Activated CD4-positive, alpha-beta memory T cell treated with anti-CD3 and anti-CD28 coated beads for 36 hours (primary cell): ENCODE results near the gene GLTP. TPM values are rescaled to one million over a fixed set of nuclear protein-coding genes. Genes with fewer than 3 reads are reported as not detected.

Experiments used
- CTCF ChIA-PET: fragments of 350-600 bp; sonication (Branson Sonifier 250); formaldehyde crosslinking; loops from one replicate; lab custom pipeline; 2021; ENCODE audit warnings: antibody characterized with exemption, inconsistent platforms; lab: Charles Lee
- POLR2A ChIA-PET: fragments of 350-600 bp; sonication (Branson Sonifier 250); formaldehyde crosslinking; loops from one replicate; lab custom pipeline; 2021; ENCODE audit warnings: antibody characterized with exemption; lab: Charles Lee
- DNase-seq: peaks from one replicate; pipeline ENCODE4 v3.0.0-alpha.2; 2020
- H3K27ac Mint-ChIP-seq: one replicate; pipeline ENCODE4 v1.8.0; 2021; ENCODE audit warnings: mixed read lengths
- H3K27me3 Mint-ChIP-seq: one replicate; pipeline ENCODE4 v1.8.0; 2021; ENCODE audit warnings: mixed read lengths
- H3K36me3 Mint-ChIP-seq: one replicate; pipeline ENCODE4 v1.8.0; 2021; ENCODE audit warnings: mixed read lengths
- H3K4me1 Mint-ChIP-seq: one replicate; pipeline ENCODE4 v1.8.0; 2021; ENCODE audit warnings: low read depth, mixed read lengths
- H3K4me3 Mint-ChIP-seq: one replicate; pipeline ENCODE4 v1.8.0; 2021; ENCODE audit warnings: mild to moderate bottlenecking, mixed read lengths
- H3K9me3 Mint-ChIP-seq: one replicate; pipeline ENCODE4 v1.8.0; 2021; ENCODE audit warnings: mixed read lengths
- intact Hi-C: fragments of 100-400 bp; cut with micrococcal nuclease; formaldehyde crosslinking; loops from one replicate; pipeline ENCODE4 v1.15.1; 2023
- total RNA-seq, 2 experiments: library from RNA; stranded (reverse); gene quantifications; one replicate each; pipeline ENCODE4 v1.2.3, GENCODE V29; 2021

The GLTP gene
- total RNA-seq, 2 experiments from 2014 or later, result 20.9 to 21.1 TPM

DNA sequence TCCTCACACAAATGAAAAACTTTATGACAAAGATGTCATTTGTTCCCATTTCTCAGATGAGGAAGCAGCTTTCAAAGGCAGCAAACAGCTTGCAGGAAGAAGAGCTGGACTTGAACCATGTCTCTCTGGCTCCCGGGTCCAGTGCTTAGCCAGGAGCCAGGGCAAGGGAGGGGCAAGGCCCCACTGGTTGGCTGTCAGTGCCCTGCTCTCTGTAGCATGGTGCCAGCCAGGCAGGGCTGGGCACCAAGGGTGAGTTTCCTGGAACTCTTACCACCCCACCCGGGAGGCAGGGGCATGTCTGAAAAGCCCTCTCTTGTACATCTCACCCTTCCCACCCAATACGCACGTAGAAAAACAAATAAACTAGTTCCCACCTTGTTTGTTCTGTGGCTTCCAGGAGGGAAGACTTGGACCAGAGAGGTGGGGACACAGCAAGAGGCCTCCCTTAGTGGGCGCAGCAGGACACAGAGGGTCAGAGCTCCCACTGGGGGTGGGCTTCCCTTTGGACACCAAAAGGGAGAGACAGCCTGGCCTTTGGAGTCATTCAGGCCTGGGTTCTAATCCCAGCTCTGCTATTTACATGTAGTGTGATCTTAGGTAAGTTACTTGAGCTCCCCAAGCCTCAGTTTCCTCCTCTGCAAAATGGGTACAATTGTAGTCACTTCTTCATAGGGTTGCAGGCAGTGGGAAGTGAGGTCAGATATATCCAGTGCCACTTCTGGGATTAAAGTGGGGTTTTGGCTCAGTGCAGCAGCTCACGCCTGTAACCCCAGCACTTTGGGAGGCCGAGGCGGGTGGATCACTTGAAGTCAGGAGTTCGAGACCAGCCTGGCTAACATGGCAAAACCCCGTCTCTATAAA lies 64.4 kb downstream of the GLTP start:
- Mint-ChIP-seq H3K4me3 (no peak overlapping the region), H3K36me3 (no peaks in the 10 kb centered on the region)
- POLR2A ChIA-PET, result no interaction called here

DNA sequence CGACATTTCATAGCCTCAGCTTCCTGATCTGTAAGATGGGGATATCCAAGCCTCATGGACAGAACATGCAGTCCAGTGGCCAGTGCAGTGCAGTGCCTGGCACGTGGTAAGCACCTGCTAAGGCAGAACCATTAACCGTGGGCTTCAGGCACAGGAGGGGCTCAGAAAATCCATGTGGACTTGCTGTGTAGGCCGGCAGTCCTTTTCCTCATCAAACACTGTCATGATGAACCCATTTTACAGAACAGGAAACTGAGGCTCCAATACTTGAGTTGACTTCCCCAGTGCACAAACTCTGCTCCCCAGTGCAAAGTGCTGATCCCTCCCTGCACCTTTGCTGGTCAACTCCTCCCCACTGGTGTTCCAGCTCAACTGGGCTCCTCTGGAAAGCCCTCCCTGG lies 65.1 kb downstream of the GLTP start:
- no peak overlapping the region for H3K4me3 Mint-ChIP-seq
- DNase-seq, result no peak
- no peaks in the 10 kb centered on the region for H3K36me3 Mint-ChIP-seq
- H3K4me1 Mint-ChIP-seq, result no peaks in the 10 kb centered on the region
- no peak overlapping the region for H3K27ac Mint-ChIP-seq
- intact Hi-C loops, result no loop called here
- ChIA-PET POLR2A (no interaction called here), CTCF (interaction anchor here (1.4 kb wide), 1 partner anchor 30 kb away, joined by 3 read pairs; no protein-coding TSS in a partner anchor)
- no peaks in the 10 kb centered on the region for H3K9me3 Mint-ChIP-seq
- H3K27me3 Mint-ChIP-seq, result peaks cover 2% of the 10 kb centered on the region

More for the DNA sequence above, 64.4 kb downstream of the GLTP start:
- Mint-ChIP-seq H3K27ac (no peak overlapping the region), H3K9me3 (no peaks in the 10 kb centered on the region), H3K27me3 (peaks cover 2% of the 10 kb centered on the region), H3K4me1 (no peaks in the 10 kb centered on the region)
- no peak for DNase-seq
- intact Hi-C loops, result no loop called here
- CTCF ChIA-PET, result interaction anchor here (1.4 kb wide), 1 partner anchor 29 kb away, joined by 3 read pairs; no protein-coding TSS in a partner anchor

DNA sequence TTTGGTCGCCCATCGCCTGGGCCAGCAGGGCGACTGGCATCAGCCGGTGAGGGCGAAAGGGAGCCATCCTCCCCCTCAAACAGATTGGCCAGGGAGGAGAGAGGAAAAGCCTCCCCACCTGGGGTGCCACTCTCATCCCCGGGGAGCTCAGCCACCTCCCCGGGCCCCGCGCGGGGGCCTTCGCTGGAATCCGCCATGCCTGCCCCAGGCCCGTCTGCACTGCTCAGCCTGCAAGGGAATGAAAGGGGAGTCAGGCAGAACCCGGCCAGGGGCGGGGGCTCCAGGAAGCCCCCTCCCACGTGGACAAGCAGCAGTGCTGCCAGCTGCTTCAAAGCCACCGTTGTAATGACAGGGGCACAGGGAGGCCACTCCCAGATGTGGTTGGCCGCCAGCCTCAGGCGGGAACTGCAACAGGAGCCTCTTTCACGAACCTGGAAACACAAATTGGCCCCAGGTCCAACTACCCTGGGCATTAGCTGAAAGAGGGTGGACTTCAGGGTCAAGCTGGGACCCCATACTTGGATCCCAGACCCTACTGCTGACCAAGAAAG lies 65.7 kb downstream of the GLTP start:
- Mint-ChIP-seq H3K36me3 (no peaks in the 10 kb centered on the region), H3K9me3 (no peaks in the 10 kb centered on the region), H3K27ac (no peak overlapping the region), H3K4me1 (no peaks in the 10 kb centered on the region), H3K4me3 (no peak overlapping the region), H3K27me3 (peaks cover 2% of the 10 kb centered on the region)
- intact Hi-C loops, result no loop called here
- CTCF ChIA-PET, result no interaction called here
- DNase-seq, result no peak
- POLR2A ChIA-PET, result no interaction called here

DNA sequence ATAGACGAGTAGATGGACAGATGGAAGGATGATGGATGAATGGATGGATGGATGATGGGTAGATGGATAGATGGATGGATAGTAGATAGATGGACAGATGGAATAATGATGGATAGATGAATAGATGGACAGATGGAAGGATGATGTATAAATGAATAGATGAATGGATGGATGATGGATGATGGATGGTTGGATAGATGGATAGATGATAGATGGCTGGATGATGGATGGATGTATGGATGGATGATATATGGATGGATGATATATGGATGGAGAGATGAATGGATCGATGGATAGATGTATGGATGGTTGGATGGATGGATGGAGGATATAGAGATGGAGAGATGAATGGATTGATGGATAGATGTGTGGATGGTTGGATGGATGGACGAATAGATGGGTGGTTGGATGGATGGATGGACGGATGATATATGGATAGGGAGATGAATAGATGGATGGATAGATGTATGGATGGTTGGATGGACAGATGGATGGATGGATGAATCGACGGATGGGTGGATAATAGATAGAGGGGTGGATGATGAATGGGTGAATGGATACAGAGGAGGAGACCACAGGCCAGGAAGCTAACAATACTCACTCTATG lies 66.4 kb downstream of the GLTP start:
- Mint-ChIP-seq H3K27me3 (peaks cover 2% of the 10 kb centered on the region), H3K4me1 (no peaks in the 10 kb centered on the region), H3K4me3 (no peak overlapping the region), H3K9me3 (no peaks in the 10 kb centered on the region), H3K36me3 (no peaks in the 10 kb centered on the region), H3K27ac (no peak overlapping the region)
- ChIA-PET POLR2A (no interaction called here), CTCF (no interaction called here)
- intact Hi-C loops, result no loop called here
- DNase-seq, result no peak

DNA sequence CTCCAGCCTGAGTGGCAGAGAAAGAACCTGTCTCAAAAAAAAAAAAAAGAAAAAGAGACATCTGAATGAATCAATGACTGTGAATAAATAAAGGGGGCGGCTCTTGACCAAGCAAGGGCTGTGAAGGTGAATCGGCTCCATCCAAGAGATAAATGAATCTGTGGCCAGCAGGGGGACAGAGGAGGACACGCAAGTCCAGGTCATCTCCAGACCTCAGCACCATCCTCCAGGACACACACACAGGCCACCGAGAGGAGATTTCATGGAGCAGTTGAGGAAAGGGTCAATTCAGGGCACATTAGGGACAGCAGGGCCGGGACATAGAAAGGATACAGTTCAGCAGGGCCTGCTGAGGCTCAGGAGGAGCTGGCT lies 68.7 kb downstream of the GLTP start:
- no peaks in the 10 kb centered on the region for H3K27me3 Mint-ChIP-seq
- ChIA-PET CTCF (interaction anchor here (0.8 to 1.4 kb wide), 2 partner anchors 34 kb away, joined by 4 to 6 read pairs; no protein-coding TSS in a partner anchor), POLR2A (no interaction called here)
- H3K9me3 Mint-ChIP-seq, result no peaks in the 10 kb centered on the region
- no peaks in the 10 kb centered on the region for H3K36me3 Mint-ChIP-seq
- DNase-seq, result no peak
- no peak overlapping the region for H3K4me3 Mint-ChIP-seq
- no peaks in the 10 kb centered on the region for H3K4me1 Mint-ChIP-seq
- no peak overlapping the region for H3K27ac Mint-ChIP-seq
- intact Hi-C loops, result no loop called here

DNA sequence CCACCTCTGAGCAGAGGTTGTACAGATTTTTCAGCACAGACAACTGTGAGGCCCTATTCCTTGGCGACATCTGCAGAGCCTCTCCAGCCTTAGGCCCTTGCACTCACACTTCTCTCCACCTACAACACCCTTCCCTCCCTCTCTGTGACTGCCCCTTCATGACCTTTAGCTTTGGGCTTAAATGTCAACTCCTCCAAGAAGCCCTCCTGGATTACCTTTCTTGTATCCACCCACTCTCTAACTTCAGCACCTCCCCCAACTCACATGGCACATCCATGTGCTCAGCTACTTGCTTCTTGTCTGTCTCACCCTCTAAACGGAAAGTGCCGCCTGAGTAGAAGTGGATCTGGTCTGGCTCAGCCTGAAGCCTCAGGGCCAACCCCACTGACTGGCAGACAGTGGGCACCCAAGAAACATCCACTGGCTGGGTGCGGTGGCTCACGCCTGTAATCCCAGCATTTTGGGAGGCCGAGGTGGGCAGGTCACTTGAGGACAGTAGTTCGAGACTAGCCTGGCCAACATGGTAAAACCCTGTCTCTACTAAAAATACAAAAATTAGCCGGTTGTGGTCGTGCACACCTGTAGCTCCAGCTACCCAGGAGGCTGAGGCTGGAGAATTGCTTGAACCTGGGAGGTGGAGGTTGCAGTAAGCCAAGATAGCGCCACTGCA lies 69.3 kb downstream of the GLTP start:
- H3K27me3 Mint-ChIP-seq, result no peaks in the 10 kb centered on the region
- no peaks in the 10 kb centered on the region for H3K4me1 Mint-ChIP-seq
- intact Hi-C loops, result no loop called here
- ChIA-PET CTCF (interaction anchor here (1.4 kb wide), 1 partner anchor 34 kb away, joined by 6 read pairs; no protein-coding TSS in a partner anchor), POLR2A (no interaction called here)
- no peak overlapping the region for H3K27ac Mint-ChIP-seq
- no peak for DNase-seq
- no peak overlapping the region for H3K4me3 Mint-ChIP-seq
- H3K9me3 Mint-ChIP-seq, result no peaks in the 10 kb centered on the region
- no peaks in the 10 kb centered on the region for H3K36me3 Mint-ChIP-seq

DNA sequence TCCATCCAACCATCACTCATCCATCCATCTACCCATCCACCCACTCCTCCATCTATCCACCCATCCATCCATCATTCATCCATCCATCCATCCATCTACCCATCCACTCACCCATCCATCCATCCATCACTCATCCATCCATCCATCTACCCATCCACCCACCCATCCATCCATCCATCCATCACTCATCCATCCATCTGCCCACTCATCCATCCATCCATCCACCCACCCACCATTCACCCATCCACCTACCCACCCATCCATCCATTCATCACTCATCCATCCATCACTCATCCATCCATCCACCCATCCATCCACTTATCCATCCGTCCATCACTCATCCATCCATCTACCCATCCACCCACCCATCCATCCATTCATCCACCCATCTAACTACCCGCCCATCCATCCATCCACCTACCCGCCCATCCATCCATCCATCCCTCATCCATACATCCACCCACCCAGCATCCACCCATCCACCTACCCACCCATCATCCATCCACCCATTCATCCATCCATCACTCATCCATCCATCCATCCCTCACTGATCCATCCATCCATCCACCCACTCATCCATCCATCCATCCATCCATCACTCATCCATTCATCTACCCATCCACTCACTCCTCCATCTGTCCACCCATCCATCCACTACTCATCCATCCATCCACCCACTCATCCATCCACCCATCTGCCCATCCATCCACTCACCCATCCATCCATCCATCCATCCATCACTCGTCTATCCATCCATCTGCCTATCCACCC lies 71.3 kb downstream of the GLTP start:
- Mint-ChIP-seq H3K4me3 (no peak overlapping the region), H3K9me3 (no peaks in the 10 kb centered on the region), H3K27ac (no peak overlapping the region), H3K27me3 (no peaks in the 10 kb centered on the region), H3K36me3 (no peaks in the 10 kb centered on the region), H3K4me1 (no peaks in the 10 kb centered on the region)
- POLR2A ChIA-PET, result no interaction called here
- intact Hi-C loops, result no loop called here
- DNase-seq, result no peak
- CTCF ChIA-PET, result interaction anchor here (5.4 kb wide), 1 partner anchor 35 kb away, joined by 92 read pairs; no protein-coding TSS in a partner anchor

DNA sequence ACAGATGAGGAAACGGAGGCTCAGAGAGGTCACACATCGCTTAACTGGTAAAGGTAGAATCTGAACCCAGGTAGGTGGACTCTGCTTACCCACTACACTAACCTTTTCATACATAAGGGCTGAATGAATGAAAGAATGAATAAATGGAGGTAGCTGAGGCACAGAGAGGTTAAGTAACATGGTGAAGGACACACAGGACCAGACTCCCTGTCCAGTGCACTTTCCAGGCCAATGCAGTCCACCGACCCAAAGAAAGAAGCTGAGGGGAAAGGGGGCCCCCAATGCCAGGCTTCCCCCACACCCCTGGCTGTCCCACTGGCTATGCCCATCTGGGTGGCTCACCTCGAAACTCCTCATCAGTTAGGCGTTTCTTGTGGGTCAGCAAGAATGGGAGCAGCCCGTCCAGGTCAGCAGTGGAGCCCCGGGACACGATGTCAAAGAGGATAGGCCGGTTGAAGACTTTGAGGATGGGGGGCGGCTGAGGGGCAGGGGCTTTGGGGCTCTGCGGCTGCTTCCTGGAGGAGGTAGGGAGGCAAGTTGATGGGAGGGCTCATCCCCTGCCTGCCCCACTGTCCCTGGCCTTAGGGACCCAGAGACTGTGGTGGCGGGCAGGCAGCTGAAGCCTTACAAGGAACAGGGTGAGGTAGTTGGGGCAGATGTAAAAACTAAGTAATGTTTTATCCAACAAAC lies 72.2 kb downstream of the GLTP start:
- CTCF ChIA-PET, result interaction anchor here (5.4 kb wide), 1 partner anchor 36 kb away, joined by 92 read pairs; no protein-coding TSS in a partner anchor
- H3K9me3 Mint-ChIP-seq, result no peaks in the 10 kb centered on the region

DNA sequence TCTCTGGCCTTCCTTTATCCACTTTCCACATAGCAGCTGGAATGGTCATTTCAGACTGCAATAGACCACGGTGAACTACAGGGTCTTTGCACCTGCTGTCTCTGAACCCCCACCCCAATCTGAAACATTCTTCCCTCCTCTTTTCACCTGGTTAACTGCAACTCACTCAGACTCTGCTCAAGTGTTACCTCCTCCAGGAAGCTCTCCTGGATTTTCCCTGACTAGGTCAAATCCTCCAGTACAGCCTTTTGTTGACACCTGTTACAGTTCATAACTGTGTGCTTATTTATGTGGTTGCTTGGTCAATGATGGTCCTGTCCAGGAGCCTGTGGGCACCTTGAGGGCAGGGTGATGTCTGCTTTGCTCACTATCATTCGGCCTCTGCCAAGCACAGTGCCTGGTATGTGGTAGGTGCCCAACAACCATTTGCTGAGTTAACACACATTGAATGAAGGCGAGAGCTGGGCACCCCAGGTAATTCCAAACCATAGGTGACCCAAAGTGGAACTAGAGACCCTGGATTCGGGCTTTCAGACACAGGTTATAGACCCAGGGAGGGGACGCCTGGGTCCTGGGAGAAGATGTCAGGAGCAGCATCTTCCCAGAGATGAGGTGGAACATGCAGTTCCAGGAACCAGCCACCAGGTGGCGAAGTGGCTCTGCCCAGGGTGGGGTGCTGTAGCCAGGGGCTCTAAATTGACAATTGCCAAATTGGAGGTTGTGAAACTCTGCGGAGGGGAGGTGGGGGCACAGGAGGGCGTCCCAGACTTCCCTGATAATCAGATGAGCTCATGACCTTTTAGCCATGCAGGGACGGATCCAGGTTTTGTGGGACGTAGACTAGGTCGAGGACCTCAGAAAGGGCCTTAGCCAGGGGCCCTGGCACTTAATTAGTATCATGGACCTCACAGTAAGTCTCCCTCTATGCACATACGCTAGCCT lies 75.2 kb downstream of the GLTP start:
- Mint-ChIP-seq H3K27ac (no peak overlapping the region), H3K36me3 (no peaks in the 10 kb centered on the region), H3K4me1 (no peaks in the 10 kb centered on the region), H3K27me3 (no peaks in the 10 kb centered on the region), H3K4me3 (no peak overlapping the region), H3K9me3 (no peaks in the 10 kb centered on the region)
- POLR2A ChIA-PET, result no interaction called here
- CTCF ChIA-PET, result interaction anchor here (0.6 to 5.4 kb wide), 26 partner anchors 8 to 415 kb away, joined by 3 to 92 read pairs (median 3); partner anchors contain the start of gene TRPV4
- intact Hi-C loops, result loop anchor here (1.0 to 2.0 kb wide), 3 partner anchors 40 to 75 kb away; partner anchors contain the start of gene GLTP
- DNase-seq, result peak; percentile 77

More for the DNA sequence above, 72.2 kb downstream of the GLTP start:
- no peak for DNase-seq
- Mint-ChIP-seq H3K27ac (no peak overlapping the region), H3K27me3 (no peaks in the 10 kb centered on the region), H3K36me3 (no peaks in the 10 kb centered on the region), H3K4me3 (no peak overlapping the region), H3K4me1 (no peaks in the 10 kb centered on the region)
- intact Hi-C loops, result no loop called here
- POLR2A ChIA-PET, result no interaction called here

DNA sequence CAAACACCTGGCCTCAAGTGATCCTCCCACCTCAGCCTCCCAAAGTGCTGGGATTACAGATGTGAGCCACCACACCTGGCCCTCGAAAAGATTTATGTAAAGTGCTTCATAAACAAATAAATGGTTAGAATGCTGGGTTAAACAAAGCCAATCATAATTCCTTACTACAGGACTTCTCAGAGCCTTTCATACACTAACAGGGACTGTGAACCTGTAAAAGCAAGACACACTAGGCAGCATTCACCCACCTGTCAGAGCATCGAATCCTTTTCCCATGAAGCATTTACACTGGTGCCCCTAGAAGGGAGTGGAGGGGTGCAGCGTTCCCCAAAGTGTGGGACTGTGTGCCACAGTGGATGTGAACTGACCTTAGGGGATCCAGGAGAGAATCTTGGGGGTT lies 76.7 kb downstream of the GLTP start:
- H3K4me1 Mint-ChIP-seq, result no peaks in the 10 kb centered on the region
- H3K27me3 Mint-ChIP-seq, result no peaks in the 10 kb centered on the region
- H3K4me3 Mint-ChIP-seq, result no peak overlapping the region
- no peaks in the 10 kb centered on the region for H3K36me3 Mint-ChIP-seq
- POLR2A ChIA-PET, result no interaction called here
- intact Hi-C loops, result loop anchor here (2.0 kb wide), 1 partner anchor 49 kb away; no protein-coding TSS in a partner anchor
- no peak overlapping the region for H3K27ac Mint-ChIP-seq
- no peak for DNase-seq
- no peaks in the 10 kb centered on the region for H3K9me3 Mint-ChIP-seq
- CTCF ChIA-PET, result interaction anchor here (0.8 to 5.4 kb wide), 5 partner anchors 33 to 125 kb away, joined by 3 to 92 read pairs (median 5); no protein-coding TSS in a partner anchor
